GM10266 (cell line): ENCODE measurements around the gene TGM3.
A peak's percentile ranks its signal among the peaks of the same experiment; 100 is the strongest.

ENCODE experiments used
- DNase-seq: peaks from one replicate; pipeline ENCODE4 v3.0.0; 2012; ENCODE audit errors: extremely low spot score
- CTCF ChIP-seq: IDR thresholded peaks from 2 replicates; pipeline ENCODE4 v1.5.1; 2012; ENCODE audit warnings: mild to moderate bottlenecking, low read depth; ENCODE audit not compliant: control insufficient read depth, insufficient read depth; ENCODE audit errors: missing control alignments

Gene TGM3

GRCh38 chr20:2336471-2336870 is 40.7 kb downstream of the TGM3 start:
- no peak for DNase-seq
- no peak for TF ChIP-seq CTCF

GRCh38 chr20:2337142-2337541 is 41.3 kb downstream of the TGM3 start:
- DNase-seq: no peak
- no peak for TF ChIP-seq CTCF

- no peak for TF ChIP-seq CTCF
- DNase-seq: no peak
Measured at GRCh38 chr20:2338411-2339066, 42.7 kb downstream of the TGM3 start.

- TF ChIP-seq CTCF: peak; percentile 5
Measured at GRCh38 chr20:2340136-2340535, 44.3 kb downstream of the TGM3 start.

GRCh38 chr20:2340823-2341222 is 45.0 kb downstream of the TGM3 start:
- DNase-seq: no peak
- TF ChIP-seq CTCF: no peak

More at GRCh38 chr20:2340136-2340535, 44.3 kb downstream of the TGM3 start:
- DNase-seq: no peak

- no peak for TF ChIP-seq CTCF
- no peak for DNase-seq
Measured at GRCh38 chr20:2341336-2341735, 45.5 kb downstream of the TGM3 start.

GRCh38 chr20:2342243-2342642 is 46.4 kb downstream of the TGM3 start:
- TF ChIP-seq CTCF: no peak
- DNase-seq: no peak
